NCI-H1694 (cell line): ENCODE measurements around the gene RYR3.

ENCODE experiments used
- DNase-seq: peaks from one replicate; lab custom pipeline; 2025; lab: John Stamatoyannopoulos, UW

The RYR3 gene

GRCh38 chr15:33449810-33450209 is 139.0 kb downstream of the RYR3 start:
- DNase-seq = no peak

GRCh38 chr15:33451385-33451784 is 140.6 kb downstream of the RYR3 start:
- DNase-seq = no peak

DNA sequence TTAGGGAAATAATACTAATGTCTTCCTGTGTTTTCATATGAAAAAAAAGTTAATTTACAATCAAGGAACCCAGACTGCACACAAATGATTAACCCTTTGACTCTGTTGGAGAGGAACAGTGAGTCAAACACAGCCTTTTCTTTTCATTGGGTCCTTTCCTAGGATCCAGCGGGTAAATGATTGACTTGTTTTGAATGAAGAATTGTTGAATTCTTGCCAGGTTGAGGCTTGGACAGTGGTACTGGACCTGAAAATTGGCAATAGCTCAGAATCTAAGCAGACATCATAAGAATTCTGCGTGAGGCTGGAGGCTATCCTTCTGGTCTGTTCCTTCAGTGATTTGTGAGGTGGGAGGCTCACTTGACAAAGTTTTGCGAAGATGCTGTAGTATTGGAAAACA is 143.0 kb downstream of the RYR3 start:
- no peak for DNase-seq

GRCh38 chr15:33454346-33454745 is 143.6 kb downstream of the RYR3 start:
- DNase-seq = no peak

- no peak for DNase-seq
Measured at GRCh38 chr15:33454996-33455395, 144.2 kb downstream of the RYR3 start.

DNA sequence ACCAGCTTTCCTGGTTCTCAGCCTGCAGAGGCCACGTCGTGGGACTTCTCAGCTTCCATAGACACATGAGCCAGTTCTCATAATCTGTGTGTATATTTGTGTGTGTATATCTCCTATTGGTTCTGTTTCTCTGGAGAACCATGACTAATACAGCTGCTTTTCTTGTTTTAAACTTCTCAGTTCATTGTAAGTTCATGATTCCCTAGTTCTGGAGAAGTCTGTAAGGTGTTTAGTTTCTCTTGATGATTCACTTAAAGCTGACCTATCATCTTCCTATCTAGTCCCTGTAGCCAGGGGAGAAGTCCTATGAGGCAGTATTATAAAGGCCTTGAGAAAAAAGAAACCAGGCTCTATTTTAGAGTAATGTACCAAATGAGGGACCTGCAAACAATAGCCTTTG is 147.7 kb downstream of the RYR3 start:
- DNase-seq = no peak

DNA sequence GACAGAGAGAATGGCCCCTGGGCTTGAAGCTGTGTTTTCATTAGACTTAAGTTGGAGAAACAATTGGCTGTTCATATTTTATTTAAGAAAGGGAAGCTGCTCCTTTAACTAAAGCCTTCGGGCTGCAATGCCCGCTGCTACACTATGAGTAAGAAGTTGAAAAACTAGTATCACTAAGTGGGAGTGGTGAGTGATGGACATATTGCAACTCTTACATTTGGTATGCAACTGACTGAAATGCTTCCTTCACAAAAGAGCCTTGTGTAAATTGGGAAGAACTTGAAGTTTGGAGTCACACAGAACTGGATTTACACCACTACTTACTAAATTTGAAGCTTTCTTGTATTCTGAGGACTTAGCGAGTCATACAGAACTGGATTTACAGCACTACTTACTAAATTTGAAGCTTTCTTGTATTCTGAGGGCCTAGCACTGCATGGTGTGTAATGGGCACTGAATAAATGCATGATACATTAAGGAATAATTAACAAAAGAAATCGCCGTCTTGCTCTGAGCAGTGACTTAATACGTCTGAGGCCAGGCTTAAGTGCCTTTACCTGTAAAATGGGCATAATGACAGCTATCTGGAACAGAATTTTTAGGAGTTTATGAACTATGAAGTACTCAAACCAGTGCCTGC is 149.5 kb downstream of the RYR3 start:
- DNase-seq = no peak

DNA sequence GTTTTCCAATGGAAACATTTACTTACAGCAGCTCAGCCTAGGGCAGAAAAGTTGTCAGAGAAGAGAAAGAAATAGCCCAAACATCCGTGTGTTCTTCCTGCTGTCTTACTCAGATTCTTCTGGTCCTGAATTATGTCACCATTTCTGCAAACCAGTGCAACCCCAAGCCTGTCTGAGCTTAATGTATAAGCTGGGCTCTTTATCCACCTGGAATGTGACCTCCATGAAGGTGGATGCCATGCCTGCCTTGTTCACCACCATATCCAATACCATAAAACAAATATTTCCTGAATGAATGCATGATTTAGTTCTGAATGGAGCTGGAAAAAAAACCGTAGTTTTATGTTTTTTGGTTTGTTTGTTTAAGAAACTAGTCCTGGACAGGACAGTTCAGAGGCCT is 150.9 kb downstream of the RYR3 start:
- DNase-seq = no peak

DNA sequence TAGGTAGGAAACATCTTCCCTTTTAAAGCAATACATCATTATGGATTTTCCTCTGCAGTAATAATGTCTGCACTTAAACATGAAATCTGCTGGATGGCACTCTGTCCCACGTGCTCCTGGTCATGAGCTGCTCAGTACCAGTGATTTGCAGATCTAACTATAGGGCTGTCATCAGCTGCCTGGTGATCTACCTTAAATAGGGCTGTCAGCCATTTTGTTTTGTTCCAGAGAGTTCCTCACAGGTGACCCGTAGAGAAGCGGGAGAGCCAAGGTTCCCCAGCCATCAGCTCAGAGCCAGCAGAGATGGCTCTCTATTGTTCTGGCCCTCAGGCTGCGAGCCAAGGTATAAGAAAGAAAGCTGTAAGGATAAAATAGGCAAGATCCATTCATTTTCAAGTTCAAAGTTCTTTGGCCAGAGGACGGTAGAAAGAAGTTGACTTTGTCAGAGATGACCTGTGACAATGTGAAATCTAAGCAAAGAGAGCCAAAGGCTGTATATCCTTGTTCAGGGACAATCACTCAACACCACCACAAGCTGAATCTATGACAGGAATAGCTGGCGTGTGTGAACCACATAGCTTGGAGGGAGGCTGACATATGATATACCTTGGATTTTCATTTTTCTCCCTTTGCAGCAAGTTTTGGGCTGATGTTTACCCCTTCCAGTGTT is 156.5 kb downstream of the RYR3 start:
- no peak for DNase-seq

DNA sequence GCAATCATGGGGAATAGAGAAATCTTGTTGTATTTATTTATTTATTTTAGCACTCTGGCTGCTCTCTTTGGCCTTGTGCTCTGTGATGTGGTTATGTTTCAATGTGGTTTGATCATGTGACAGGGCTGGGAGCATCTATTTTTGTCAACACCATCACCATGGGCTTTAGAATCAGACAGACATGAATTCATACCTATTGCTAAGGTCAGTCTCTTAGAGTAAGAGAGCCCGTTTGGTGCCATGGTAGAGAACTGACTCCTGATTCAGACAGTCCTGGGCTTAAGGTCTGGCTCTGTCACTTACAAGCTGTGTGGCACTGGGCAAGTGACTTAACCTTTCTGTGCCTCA is 157.0 kb downstream of the RYR3 start:
- DNase-seq = no peak

- no peak for DNase-seq
Measured at GRCh38 chr15:33468740-33469139, 158.0 kb downstream of the RYR3 start.

DNA sequence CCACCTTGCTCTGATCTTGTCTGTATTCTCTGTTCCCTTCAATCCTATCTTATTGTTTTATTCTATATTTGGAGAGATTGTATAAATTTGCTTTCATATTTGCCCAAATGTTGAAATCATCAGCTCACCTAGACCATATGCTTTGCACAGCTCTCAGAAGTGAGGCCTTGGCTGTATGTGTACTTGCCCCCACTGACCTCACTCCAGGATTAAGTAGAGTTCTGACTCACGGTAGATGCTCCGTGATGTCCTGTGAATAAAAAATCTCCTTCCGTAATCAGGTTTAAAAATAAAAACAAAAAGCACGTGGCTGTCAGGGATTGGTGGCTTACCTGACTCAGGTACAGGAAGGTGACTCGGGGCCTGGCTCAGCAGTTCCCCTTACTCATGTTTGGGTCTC is 162.2 kb downstream of the RYR3 start:
- DNase-seq = no peak

- no peak for DNase-seq
Measured at GRCh38 chr15:33473714-33474113, 162.9 kb downstream of the RYR3 start.

GRCh38 chr15:33476076-33476475 is 165.3 kb downstream of the RYR3 start:
- no peak for DNase-seq

DNA sequence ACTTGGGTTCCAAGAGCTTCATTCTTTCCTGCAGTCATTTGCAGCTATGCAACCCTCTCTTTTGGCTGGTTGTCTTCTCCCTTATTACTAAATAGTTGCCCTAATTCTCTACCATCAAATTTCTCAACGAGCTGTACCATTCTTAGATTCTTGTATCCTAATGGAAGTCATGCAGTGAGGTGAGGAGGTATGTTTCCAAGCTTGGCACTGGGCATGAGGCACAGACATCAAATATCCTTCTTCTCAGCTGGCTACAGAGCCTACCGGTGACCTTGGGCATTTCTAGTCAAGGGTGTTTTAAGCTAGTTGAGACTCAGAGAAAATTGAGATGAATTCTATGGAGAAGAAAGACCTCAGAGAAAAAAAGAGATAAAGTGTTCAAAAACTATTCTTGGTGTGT is 166.1 kb downstream of the RYR3 start:
- no peak for DNase-seq

DNA sequence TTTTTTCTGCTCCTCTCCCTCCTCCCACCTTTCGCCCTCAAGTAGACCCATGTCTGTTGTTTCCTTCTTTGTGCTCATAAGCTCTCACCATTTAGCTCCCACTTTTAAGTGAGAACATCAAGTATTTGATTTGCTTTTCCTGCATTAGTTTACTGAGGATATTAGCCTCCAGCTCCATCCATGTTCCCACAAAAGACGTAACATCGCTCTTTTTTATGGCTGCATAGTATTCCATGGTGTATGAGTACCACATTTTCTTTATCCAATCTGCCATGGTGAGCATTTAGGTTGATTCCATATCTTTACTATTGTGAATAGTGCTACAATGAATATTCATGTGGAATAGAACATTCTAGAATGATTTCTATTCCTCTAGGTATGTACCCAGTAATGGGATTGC is 178.6 kb downstream of the RYR3 start:
- DNase-seq = no peak

DNA sequence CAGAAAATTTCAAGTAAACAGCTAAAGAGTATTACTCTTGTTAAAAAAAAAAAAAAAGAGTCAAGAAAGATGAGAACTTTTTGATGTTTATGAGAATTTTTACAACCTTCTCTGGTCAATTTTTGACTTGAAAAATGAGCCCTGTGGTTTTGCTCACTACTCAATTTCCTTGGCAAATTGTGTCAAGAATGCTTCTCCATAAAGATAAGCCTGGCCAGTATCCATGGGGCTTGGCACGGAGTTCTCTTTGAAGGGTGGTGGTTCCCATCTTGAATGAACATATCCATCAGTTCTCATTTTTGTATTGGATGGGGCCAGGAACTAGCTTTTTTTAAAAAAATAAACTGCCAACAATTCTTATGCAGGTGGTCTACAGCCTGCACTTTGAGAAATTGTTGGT is 179.9 kb downstream of the RYR3 start:
- no peak for DNase-seq

DNA sequence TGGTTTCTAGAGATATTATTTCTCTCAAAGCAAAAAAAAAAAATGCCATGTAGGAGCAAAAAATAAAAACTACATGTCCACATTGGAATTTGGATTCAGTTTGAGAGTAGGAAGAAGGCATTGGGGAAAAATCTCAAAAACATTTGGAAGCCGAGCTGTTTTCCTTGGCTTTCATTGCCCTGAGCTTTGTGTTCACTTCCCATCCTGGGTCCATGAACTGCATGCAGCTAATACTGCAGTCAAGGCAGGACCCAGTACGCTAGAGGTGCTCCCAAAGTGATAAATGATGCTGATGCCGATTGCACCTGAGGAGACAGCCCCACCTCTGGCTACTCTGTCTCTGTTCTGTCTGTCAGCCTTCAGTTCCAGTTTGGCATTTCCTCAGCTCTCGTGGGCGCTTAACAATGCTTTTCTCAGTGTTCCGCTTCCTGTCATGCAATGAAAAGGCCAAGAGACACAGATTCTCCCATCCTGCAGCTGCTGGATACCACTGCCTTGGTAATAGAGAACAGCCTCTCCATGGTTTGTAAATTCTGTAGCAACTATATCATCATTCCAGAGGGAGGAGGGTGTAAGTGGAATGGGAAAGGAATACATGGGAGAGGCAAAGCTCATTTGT is 181.8 kb downstream of the RYR3 start:
- no peak for DNase-seq

GRCh38 chr15:33494306-33494705 is 183.5 kb downstream of the RYR3 start:
- DNase-seq = no peak

GRCh38 chr15:33500432-33501195 is 189.8 kb downstream of the RYR3 start:
- no peak for DNase-seq

DNA sequence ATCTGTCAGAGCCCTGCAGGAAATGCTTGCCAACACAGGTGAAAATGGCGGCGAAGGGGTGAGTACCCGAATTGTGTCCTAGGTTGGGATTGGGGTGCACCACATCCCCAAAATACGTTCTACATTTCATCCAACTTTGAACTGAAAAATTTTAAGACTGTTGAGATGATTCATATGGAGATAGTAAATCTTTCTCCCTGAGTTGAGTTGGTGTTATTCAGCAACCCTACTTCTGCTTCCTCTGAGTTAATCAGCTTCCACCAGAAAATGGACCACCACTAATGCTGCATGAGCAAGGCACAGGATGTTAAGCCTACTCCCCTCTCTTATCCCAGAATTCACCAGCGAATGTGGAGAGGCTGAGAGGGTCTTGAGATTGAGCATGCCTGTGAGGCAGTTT is 192.9 kb downstream of the RYR3 start:
- no peak for DNase-seq

GRCh38 chr15:33506781-33507296 is 196.1 kb downstream of the RYR3 start:
- no peak for DNase-seq

GRCh38 chr15:33508703-33509102 is 197.9 kb downstream of the RYR3 start:
- DNase-seq = no peak
